ENCODE measurements around the gene SMIM13. TPM values are rescaled to one million over a fixed set of nuclear protein-coding genes. Genes with fewer than 3 reads are reported as not detected.
A peak's percentile ranks its signal among the peaks of the same experiment; 100 is the strongest.

SMIM13 gene
- total RNA-seq, 3 donors from 2014 or later (not counting 1 experiment from before 2014, with no cell fraction given), result 5.3 to 10.3 (median 9.8) TPM

GRCh38 chr6:11187301-11187700 lies 93.7 kb downstream of the SMIM13 start:
- no peaks in the 10 kb centered on the region for H3K27me3 Mint-ChIP-seq (ENCODE audit: low read depth in 2 of 2)
- ATAC-seq, result no peak
- WGBS (ENCODE audit: insufficient coverage), result 95% methylated on average over 6 of the region's 6 CpGs

More at GRCh38 chr6:11187301-11187700, 93.7 kb downstream of the SMIM13 start:
- peaks cover 15% of the 10 kb centered on the region for H3K36me3 Mint-ChIP-seq
- Histone ChIP-seq H3K27ac (ENCODE audit: low read length) (no peak overlapping the region), H3K9me3 (ENCODE audit: control insufficient read depth, insufficient read depth, low read length) (no peaks in the 10 kb centered on the region), H3K4me3 (ENCODE audit: low read length) (no peak overlapping the region), H3K4me1 (ENCODE audit: control insufficient read depth, insufficient read depth, low read length) (no peaks in the 10 kb centered on the region), H3K27me3 (ENCODE audit: control insufficient read depth, insufficient read depth, low read length) (no peaks in the 10 kb centered on the region), H3K36me3 (ENCODE audit: control insufficient read depth, insufficient read depth, low read length) (peaks cover 90% of the 10 kb centered on the region)
- DNase-seq, result no peak
- peaks cover 22 to 24% of the 10 kb centered on the region in 2 donors for H3K4me1 Mint-ChIP-seq
- H3K9me3 Mint-ChIP-seq, result no peaks in the 10 kb centered on the region
- intact Hi-C loops (cut with micrococcal nuclease), result no loop called here
- no peak overlapping the region for H3K4me3 Mint-ChIP-seq
- peak overlapping the region; percentile 2 to 32 for H3K27ac Mint-ChIP-seq
- TF ChIP-seq CTCF (IDR thresholded peaks at IDR 0.05), result no peak

Other genes with a start within 250 kb of the SMIM13 start
- gene GCM2, start 211.8 kb upstream of the SMIM13 start, total RNA-seq, result not detected
- 1 to 10 TPM in 1 of 3 donors, under 1 TPM in 1, not detected in 1; 0.82 to 7.3 TPM for gene SYCP2L, start 206.8 kb upstream of the SMIM13 start, total RNA-seq
- not detected for gene ELOVL2, start 49.5 kb upstream of the SMIM13 start, total RNA-seq
- gene ERVFRD-1, start 17.9 kb downstream of the SMIM13 start, total RNA-seq, result not detected
- 100 to 1,000 TPM; 106 to 110 (median 107) TPM for gene NEDD9, start 138.8 kb downstream of the SMIM13 start, total RNA-seq